Calu3 (cell line): ENCODE data around the gene SH3RF2. TPM values are rescaled to one million over a fixed set of nuclear protein-coding genes. Genes with fewer than 3 reads are reported as not detected.
"Not testable (repeated sequence)": the region's sequence is repeated elsewhere in the genome, so short reads cannot be mapped to it uniquely, and the experiment has no call there.

ENCODE experiments used
- BruUV-seq: library from RNA; stranded (reverse); fragments of 400-500 nt; replicated peaks from 2 replicates; lab custom pipeline; 2021; lab: Mats Ljungman, UMichigan
- CTCF ChIA-PET: fragments of 300-600 bp; sonication (Branson Sonifier 250); formaldehyde crosslinking; loops from one replicate; lab custom pipeline; 2022; ENCODE audit warnings: antibody characterized with exemption; lab: Charles Lee
- DNase-seq: peaks from one replicate; pipeline ENCODE4 v3.0.0; 2022
- H3K27ac Mint-ChIP-seq: one replicate; pipeline ENCODE4 v1.8.0; 2022; ENCODE audit warnings: mixed read lengths; ENCODE audit not compliant: unreplicated experiment
- H3K27me3 Mint-ChIP-seq: one replicate; pipeline ENCODE4 v1.8.0; 2022; ENCODE audit warnings: mixed read lengths; ENCODE audit not compliant: unreplicated experiment
- H3K36me3 Mint-ChIP-seq: one replicate; pipeline ENCODE4 v1.8.0; 2022; ENCODE audit warnings: mild to moderate bottlenecking, moderate library complexity, mixed read lengths; ENCODE audit not compliant: insufficient read depth, unreplicated experiment
- H3K4me1 Mint-ChIP-seq: one replicate; pipeline ENCODE4 v1.8.0; 2022; ENCODE audit warnings: mild to moderate bottlenecking, low read depth, mixed read lengths; ENCODE audit not compliant: unreplicated experiment
- H3K4me3 Mint-ChIP-seq: one replicate; pipeline ENCODE4 v1.8.0; 2022; ENCODE audit warnings: mild to moderate bottlenecking, low read depth, moderate library complexity, mixed read lengths; ENCODE audit not compliant: unreplicated experiment
- H3K9me3 Mint-ChIP-seq: one replicate; pipeline ENCODE4 v1.8.0; 2022; ENCODE audit warnings: low read depth, mixed read lengths; ENCODE audit not compliant: unreplicated experiment
- intact Hi-C: fragments of 100-400 bp; cut with micrococcal nuclease; formaldehyde crosslinking; loops from one replicate; pipeline ENCODE4 v1.10.0; 2022; ENCODE audit not compliant: unreplicated experiment
- total RNA-seq: library from RNA; stranded (reverse); gene quantifications from 2 replicates; pipeline ENCODE4 v1.2.3, GENCODE V29; 2022
- TF ChIP-seq, protein P1 (sequence below): fragments of 200-600 bp; IDR thresholded peaks from one replicate; pipeline ENCODE4 v1.8.0; 2022; ENCODE audit warnings: antibody characterized with exemption; ENCODE audit not compliant: unreplicated experiment

The SH3RF2 gene
- total RNA-seq, 1 experiment from 2014 or later: 21.9 TPM

- Mint-ChIP-seq H3K27me3 (no peaks in the 10 kb centered on the region), H3K36me3 (peaks cover 4% of the 10 kb centered on the region), H3K27ac (no peak overlapping the region), H3K9me3 (no peaks in the 10 kb centered on the region), H3K4me3 (no peak overlapping the region), H3K4me1 (no peaks in the 10 kb centered on the region)
- TF ChIP-seq, protein P1, sequence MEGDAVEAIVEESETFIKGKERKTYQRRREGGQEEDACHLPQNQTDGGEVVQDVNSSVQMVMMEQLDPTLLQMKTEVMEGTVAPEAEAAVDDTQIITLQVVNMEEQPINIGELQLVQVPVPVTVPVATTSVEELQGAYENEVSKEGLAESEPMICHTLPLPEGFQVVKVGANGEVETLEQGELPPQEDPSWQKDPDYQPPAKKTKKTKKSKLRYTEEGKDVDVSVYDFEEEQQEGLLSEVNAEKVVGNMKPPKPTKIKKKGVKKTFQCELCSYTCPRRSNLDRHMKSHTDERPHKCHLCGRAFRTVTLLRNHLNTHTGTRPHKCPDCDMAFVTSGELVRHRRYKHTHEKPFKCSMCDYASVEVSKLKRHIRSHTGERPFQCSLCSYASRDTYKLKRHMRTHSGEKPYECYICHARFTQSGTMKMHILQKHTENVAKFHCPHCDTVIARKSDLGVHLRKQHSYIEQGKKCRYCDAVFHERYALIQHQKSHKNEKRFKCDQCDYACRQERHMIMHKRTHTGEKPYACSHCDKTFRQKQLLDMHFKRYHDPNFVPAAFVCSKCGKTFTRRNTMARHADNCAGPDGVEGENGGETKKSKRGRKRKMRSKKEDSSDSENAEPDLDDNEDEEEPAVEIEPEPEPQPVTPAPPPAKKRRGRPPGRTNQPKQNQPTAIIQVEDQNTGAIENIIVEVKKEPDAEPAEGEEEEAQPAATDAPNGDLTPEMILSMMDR: no peak
- no TSS peak for BruUV-seq
- intact Hi-C loops: no loop called here
- CTCF ChIA-PET: interaction anchor here (1.0 kb wide), 1 partner anchor 63 kb away, joined by 4 read pairs; no protein-coding TSS in a partner anchor
- no peak for DNase-seq
Observed at GRCh38 chr5:146009020-146009419, 72.6 kb downstream of the SH3RF2 start.

GRCh38 chr5:146010447-146010846 lies 74.1 kb downstream of the SH3RF2 start:
- intact Hi-C loops, DNase-seq, H3K4me1 Mint-ChIP-seq, H3K27me3 Mint-ChIP-seq, H3K9me3 Mint-ChIP-seq, H3K27ac Mint-ChIP-seq, CTCF ChIA-PET, H3K4me3 Mint-ChIP-seq, BruUV-seq, H3K36me3 Mint-ChIP-seq: not testable (repeated sequence)

- H3K9me3 Mint-ChIP-seq: no peaks in the 10 kb centered on the region
- no peak for DNase-seq
- H3K36me3 Mint-ChIP-seq: peaks cover 4% of the 10 kb centered on the region
- intact Hi-C loops: no loop called here
- no TSS peak for BruUV-seq
- no peak overlapping the region for H3K4me3 Mint-ChIP-seq
- CTCF ChIA-PET: no interaction called here
- TF ChIP-seq, protein P1: no peak
- H3K27me3 Mint-ChIP-seq: no peaks in the 10 kb centered on the region
- H3K4me1 Mint-ChIP-seq: no peaks in the 10 kb centered on the region
- H3K27ac Mint-ChIP-seq: no peak overlapping the region
Observed at GRCh38 chr5:146013761-146014160, 77.4 kb downstream of the SH3RF2 start.

GRCh38 chr5:146015001-146015400 lies 78.6 kb downstream of the SH3RF2 start:
- BruUV-seq: no TSS peak
- no peak overlapping the region for H3K27ac Mint-ChIP-seq
- H3K27me3 Mint-ChIP-seq: no peaks in the 10 kb centered on the region
- no peak overlapping the region for H3K4me3 Mint-ChIP-seq
- H3K36me3 Mint-ChIP-seq: peaks cover 4% of the 10 kb centered on the region
- TF ChIP-seq, protein P1: no peak
- CTCF ChIA-PET: no interaction called here
- no peaks in the 10 kb centered on the region for H3K9me3 Mint-ChIP-seq
- peaks cover 4% of the 10 kb centered on the region for H3K4me1 Mint-ChIP-seq
- DNase-seq: no peak
- intact Hi-C loops: no loop called here

- Mint-ChIP-seq H3K4me3 (no peak overlapping the region), H3K36me3 (peaks cover 4% of the 10 kb centered on the region)
Observed at GRCh38 chr5:146016764-146017484, 80.5 kb downstream of the SH3RF2 start.

More at GRCh38 chr5:146016764-146017484, 80.5 kb downstream of the SH3RF2 start:
- no peaks in the 10 kb centered on the region for H3K9me3 Mint-ChIP-seq
- TF ChIP-seq, protein P1: no peak
- no TSS peak for BruUV-seq
- no peak overlapping the region for H3K27ac Mint-ChIP-seq
- intact Hi-C loops: no loop called here
- DNase-seq: no peak
- CTCF ChIA-PET: no interaction called here
- H3K4me1 Mint-ChIP-seq: peaks cover 13% of the 10 kb centered on the region
- no peaks in the 10 kb centered on the region for H3K27me3 Mint-ChIP-seq
